ENCODE measurements around the gene CCT3.
"Not testable (repeated sequence)": the region's sequence is repeated elsewhere in the genome, so short reads cannot be mapped to it uniquely, and the experiment has no call there.

Gene CCT3

GRCh38 chr1:156368889-156369684, 31.0 kb upstream of the CCT3 start, which contains the start of gene RHBG:
Gene RHBG, plus strand, starts transcription at chr1:156369211. Its CDS starts 39 bp downstream, at chr1:156369250.
- peak in 1 of 58 donors; percentile 5 for DNase-seq

- no peak for DNase-seq
Measured at GRCh38 chr1:156368157-156368658, 30.1 kb upstream of the CCT3 start.

GRCh38 chr1:156367383-156368156, 29.5 kb upstream of the CCT3 start:
- no peak for DNase-seq

GRCh38 chr1:156366378-156367166, 28.5 kb upstream of the CCT3 start:
- no peak for DNase-seq

- no peak for DNase-seq
Measured at GRCh38 chr1:156365754-156366153, 27.7 kb upstream of the CCT3 start.

DNA sequence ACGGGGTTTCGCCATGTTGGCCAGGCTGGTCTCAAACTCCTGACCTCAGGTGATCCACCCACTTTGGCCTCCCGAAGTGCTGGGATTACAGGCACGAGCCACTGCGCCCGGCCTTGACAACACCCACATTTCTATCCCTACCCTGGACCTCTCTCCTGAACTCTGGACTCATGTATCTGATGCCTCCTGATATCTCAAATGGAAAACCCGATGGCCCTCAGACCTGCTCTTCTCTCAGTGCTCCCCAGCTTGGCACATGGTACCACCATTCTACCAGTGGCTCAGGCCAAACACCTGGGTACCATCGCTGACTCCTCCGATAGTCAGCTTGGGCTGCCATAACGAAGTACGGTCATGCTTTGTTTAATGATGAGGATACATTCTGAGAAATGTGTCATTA, 22.4 kb upstream of the CCT3 start:
- no peak for DNase-seq

DNA sequence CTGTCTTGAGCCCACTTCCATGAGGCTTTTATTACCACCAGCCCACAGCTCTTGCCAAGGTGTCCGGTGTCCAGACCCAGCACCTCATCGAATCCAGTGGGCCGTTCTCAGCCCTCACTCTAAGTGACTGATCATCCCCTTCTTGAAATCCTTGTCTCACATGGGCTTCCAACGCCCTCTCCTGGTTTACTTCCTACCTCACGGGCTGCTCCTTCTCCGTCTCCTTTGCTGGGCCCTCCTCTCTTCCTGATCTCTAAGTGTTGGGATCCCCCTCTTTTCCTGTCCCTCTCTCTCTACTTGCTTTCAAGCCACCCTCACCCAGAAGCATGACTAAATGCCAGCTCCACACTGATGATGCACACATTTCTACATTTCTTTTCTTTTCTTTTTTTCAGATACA, 21.9 kb upstream of the CCT3 start:
- DNase-seq = no peak

GRCh38 chr1:156359249-156359648, 21.2 kb upstream of the CCT3 start:
- no peak for DNase-seq

GRCh38 chr1:156358641-156359040, 20.5 kb upstream of the CCT3 start:
- DNase-seq = no peak

GRCh38 chr1:156357977-156358376, 19.9 kb upstream of the CCT3 start:
- DNase-seq = no peak

- peak in 9 of 58 donors; percentile 2 to 41 (median 10) for DNase-seq
Measured at GRCh38 chr1:156356875-156357534, 18.9 kb upstream of the CCT3 start.

GRCh38 chr1:156356262-156356874, 18.3 kb upstream of the CCT3 start:
- no peak for DNase-seq

DNA sequence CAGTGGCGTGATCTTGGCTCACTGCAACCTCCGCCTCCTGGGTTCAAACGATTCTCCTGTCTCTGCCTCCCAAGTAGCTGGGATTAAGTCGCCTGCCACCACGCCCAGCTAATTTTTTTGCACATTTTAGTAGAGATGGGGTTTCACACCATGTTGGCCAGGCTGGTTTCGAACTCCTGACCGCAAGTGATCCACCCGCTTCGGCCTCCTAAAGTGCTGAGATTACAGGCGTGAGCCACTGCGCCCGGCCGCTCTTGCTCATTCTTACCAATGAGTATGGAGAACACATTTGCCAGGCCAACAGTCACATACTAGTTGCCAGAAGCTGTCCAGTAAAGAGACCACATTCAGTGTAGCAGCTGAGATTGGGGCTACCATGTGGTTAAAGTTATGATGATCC, 14.4 kb upstream of the CCT3 start:
- DNase-seq = not testable (repeated sequence)

DNA sequence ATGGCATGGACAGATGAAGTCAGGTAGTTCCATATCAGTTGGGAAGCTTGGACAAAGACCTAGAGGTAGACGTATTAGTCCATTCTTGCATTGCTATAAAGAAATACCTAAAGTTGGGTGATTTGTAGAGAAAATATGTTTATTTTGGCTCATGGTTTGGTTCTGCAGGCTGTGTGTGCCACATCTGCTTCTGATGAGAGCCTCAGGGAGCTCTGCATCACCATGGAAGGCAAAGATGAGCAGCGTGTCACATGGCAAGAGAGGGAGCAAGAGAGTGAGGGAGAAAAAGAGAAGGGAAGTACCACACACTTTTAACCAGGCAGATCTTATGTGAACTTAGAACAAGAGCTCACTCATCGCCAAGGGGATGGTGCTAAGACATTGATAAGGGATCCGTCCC, 9.2 kb upstream of the CCT3 start:
- DNase-seq = no peak

DNA sequence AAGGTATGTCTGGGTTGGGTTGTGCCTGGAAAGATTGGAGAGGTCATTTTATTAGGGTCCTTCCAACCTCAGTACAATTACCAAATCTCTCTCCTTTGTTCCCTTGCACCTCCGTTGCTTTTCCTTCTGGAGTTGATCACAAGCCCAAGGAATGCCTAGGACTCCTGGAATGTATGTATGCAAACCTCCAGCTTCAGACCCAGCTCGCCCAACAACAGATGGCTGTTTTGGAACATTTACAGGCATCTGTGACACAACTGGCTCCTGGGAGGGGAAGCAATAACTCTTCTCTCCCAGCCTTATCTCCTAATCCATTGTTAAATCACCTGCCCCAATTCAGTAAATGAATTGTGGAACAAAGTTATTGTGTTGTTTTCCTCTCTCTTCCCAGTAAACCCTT, 8.5 kb upstream of the CCT3 start:
- no peak for DNase-seq

GRCh38 chr1:156346035-156346434, 7.9 kb upstream of the CCT3 start:
- DNase-seq = not testable (repeated sequence)

DNA sequence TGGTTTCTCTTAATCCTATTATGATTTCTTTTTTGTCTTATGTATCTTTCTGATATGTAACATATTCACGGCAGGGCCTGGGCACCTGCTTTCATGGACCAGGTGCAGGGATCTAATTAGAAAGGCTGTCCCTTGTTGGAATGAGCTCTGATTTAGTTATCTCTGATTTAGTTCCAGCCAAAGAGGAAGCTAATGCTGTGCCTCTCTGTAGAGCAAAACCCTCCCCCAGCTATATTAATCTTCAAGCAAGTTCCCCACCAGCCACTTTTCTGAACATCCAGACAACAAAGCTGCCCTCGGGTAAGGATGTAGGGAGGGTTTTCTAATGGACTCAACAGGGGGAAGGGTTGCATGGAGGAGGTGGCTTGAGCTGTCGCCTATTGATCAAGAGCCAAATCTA, 6.3 kb upstream of the CCT3 start:
- DNase-seq = no peak

GRCh38 chr1:156342166-156342955, 4.3 kb upstream of the CCT3 start:
- DNase-seq = no peak

GRCh38 chr1:156337888-156338179, 258 bp downstream of the CCT3 start:
- peak in 4 of 58 donors; percentile 23 to 46 (median 35) for DNase-seq
